GM18508 (cell line): ENCODE measurements around the gene HOXB4.

Experiments used
- ATAC-seq: cut with Tn5 transposase; IDR thresholded peaks from one replicate; pipeline ENCODE4 v1.9.1; 2021; ENCODE audit warnings: moderate number of reproducible peaks; ENCODE audit not compliant: insufficient read depth, unreplicated experiment

Gene HOXB4

GRCh38 chr17:48575066-48575582 lies 3.0 kb downstream of the HOXB4 start:
- ATAC-seq, result no peak

GRCh38 chr17:48574505-48575065 lies 3.6 kb downstream of the HOXB4 start:
- no peak for ATAC-seq

GRCh38 chr17:48571826-48572417 lies 6.2 kb downstream of the HOXB4 start:
- ATAC-seq, result no peak

GRCh38 chr17:48571024-48571818 lies 6.9 kb downstream of the HOXB4 start:
- ATAC-seq, result no peak

GRCh38 chr17:48570325-48571023 lies 7.7 kb downstream of the HOXB4 start:
- ATAC-seq, result no peak

- no peak for ATAC-seq
Measured at GRCh38 chr17:48569674-48570324, 8.4 kb downstream of the HOXB4 start.

- no peak for ATAC-seq
Measured at GRCh38 chr17:48569240-48569582, 8.9 kb downstream of the HOXB4 start.

- no peak for ATAC-seq
Measured at GRCh38 chr17:48568499-48569239, 9.5 kb downstream of the HOXB4 start.

- no peak for ATAC-seq
Measured at GRCh38 chr17:48567646-48568354, 10.3 kb downstream of the HOXB4 start.

- no peak for ATAC-seq
Measured at GRCh38 chr17:48567209-48567608, 10.9 kb downstream of the HOXB4 start.

GRCh38 chr17:48566717-48567116 lies 11.4 kb downstream of the HOXB4 start:
- no peak for ATAC-seq

GRCh38 chr17:48565925-48566710 lies 12.0 kb downstream of the HOXB4 start:
- no peak for ATAC-seq

- ATAC-seq, result no peak
Measured at GRCh38 chr17:48565022-48565554, 13.1 kb downstream of the HOXB4 start.

GRCh38 chr17:48564188-48565021 lies 13.7 kb downstream of the HOXB4 start:
- ATAC-seq, result no peak

GRCh38 chr17:48563867-48564187 lies 14.3 kb downstream of the HOXB4 start:
- ATAC-seq, result no peak

GRCh38 chr17:48563385-48563838 lies 14.7 kb downstream of the HOXB4 start:
- no peak for ATAC-seq

GRCh38 chr17:48562934-48563333 lies 15.2 kb downstream of the HOXB4 start:
- ATAC-seq, result no peak
